SKM-1 treated with dmso at 0.1 percent for 144 hours (cell line): Measurements from ENCODE around the gene TBC1D2.
"Not testable (repeated sequence)": the region's sequence is repeated elsewhere in the genome, so short reads cannot be mapped to it uniquely, and the experiment has no call there.

Experiments
- DNase-seq: peaks from one replicate; lab custom pipeline; 2025; ENCODE audit not compliant: unreplicated experiment; lab: John Stamatoyannopoulos, UW

TBC1D2 gene, protein sequence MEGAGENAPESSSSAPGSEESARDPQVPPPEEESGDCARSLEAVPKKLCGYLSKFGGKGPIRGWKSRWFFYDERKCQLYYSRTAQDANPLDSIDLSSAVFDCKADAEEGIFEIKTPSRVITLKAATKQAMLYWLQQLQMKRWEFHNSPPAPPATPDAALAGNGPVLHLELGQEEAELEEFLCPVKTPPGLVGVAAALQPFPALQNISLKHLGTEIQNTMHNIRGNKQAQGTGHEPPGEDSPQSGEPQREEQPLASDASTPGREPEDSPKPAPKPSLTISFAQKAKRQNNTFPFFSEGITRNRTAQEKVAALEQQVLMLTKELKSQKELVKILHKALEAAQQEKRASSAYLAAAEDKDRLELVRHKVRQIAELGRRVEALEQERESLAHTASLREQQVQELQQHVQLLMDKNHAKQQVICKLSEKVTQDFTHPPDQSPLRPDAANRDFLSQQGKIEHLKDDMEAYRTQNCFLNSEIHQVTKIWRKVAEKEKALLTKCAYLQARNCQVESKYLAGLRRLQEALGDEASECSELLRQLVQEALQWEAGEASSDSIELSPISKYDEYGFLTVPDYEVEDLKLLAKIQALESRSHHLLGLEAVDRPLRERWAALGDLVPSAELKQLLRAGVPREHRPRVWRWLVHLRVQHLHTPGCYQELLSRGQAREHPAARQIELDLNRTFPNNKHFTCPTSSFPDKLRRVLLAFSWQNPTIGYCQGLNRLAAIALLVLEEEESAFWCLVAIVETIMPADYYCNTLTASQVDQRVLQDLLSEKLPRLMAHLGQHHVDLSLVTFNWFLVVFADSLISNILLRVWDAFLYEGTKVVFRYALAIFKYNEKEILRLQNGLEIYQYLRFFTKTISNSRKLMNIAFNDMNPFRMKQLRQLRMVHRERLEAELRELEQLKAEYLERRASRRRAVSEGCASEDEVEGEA

GRCh38 chr9:98255578-98256296 is at the start of gene TBC1D2:
Gene TBC1D2 (minus strand): TSS chr9:98255649. CDS start chr9:98255541, 108 bp downstream.
- peak; percentile 82 for DNase-seq

DNA sequence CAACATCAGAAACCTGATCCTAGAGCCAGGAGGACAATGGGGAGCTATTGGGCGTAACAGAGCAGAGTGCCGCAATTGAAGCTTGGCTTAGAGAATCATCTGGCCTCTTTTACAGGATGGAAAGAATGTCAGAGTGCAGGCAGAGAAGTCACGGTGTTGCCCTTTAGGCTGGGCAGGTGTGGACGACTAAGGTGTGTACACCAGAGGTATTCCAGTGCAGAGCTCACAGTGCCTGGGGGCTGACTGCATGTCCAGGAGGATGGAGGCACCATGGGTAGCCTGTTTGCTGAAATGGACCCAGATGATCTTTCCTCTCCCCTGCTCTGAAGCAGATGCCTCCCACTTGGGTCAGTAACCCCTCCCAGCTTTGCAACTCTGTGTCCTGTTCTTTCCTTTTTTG is 48.9 kb upstream of the TBC1D2 start:
- DNase-seq: no peak

DNA sequence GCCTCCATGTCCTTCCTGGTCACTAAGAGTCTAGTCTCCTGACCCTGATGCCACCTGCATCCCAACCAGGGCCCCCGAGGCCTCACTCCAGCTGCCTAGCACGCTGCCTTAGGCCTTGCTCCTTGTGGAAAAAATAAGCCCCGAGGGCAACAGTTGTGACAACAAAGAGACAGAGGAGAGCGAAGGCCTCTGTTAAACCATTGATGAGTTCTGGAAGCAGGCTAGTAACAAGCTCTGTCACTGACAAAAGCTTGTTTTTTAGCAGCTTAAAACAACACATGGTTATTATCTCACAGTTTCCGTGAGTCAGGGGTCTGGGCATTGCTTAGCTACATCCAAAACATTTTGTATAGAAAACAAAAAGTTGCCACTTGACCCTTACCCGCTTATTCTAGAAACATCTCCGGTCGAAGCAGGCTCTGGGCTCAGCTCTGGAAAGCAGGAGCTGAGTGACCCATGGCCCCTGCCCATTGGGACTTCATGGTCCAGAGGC is 48.2 kb upstream of the TBC1D2 start:
- DNase-seq: no peak

DNA sequence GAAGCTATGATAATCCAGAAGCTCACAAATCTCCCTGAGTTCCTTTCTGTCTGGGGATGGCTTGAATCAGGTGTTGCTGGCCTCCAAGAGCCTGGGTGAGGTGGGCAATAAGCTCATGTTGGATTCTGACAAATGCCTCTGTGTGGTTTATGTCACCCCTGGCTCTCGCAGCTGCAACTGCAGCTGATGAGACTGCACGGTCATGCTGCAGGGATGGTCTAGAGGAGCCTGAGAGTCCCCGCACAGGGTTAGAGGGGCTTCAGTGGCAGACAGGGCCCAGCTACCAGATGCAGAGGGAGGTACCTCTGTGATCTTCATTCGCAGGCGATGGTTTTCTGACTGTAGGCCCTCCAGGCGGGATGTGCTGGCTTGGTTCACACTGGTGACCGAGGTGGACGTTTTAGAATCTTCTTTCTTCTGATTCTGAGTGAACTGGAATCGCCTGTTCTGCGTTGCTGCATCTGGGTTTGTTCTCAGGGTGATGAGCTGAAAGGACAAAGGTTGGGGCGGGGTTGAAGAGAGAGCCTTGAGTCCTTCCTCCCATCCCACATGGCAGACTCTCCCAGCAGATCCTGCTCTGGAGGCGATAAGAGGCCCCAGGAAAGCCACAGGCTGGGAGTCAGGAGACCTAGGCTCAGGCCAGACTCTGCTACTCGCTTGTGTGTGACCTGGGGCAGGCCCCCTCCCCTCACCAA is 47.6 kb upstream of the TBC1D2 start:
- DNase-seq: no peak

GRCh38 chr9:98302150-98302549 is 46.7 kb upstream of the TBC1D2 start:
- no peak for DNase-seq

GRCh38 chr9:98300611-98301010 is 45.2 kb upstream of the TBC1D2 start:
- DNase-seq: no peak

DNA sequence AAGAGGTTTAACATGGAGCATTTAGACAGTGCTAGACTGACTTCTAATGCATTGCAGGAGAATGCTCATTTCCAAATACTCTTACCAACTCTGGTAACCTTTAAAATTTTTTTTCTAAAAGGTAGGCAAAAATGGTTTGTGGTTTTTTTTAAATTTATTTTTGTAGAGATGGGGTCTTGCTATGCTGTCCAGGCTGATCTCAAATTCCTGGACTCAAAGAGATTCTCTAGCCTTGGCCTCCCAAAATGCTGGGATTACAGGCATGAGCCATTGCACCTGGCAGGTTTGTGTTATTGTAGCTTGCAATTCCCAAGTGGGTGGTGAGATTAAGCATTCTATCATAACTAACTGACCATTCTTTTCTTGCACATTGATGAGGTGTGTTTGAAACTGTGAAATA is 43.0 kb upstream of the TBC1D2 start:
- DNase-seq: no peak

- DNase-seq: no peak
These were observed 40.4 kb upstream of the TBC1D2 start for GRCh38 chr9:98295824-98296223.

GRCh38 chr9:98291820-98292219 is 36.4 kb upstream of the TBC1D2 start:
- DNase-seq: no peak

GRCh38 chr9:98290411-98290810 is 35.0 kb upstream of the TBC1D2 start:
- no peak for DNase-seq

- DNase-seq: no peak
These were observed 34.3 kb upstream of the TBC1D2 start for GRCh38 chr9:98289614-98290201.

GRCh38 chr9:98288881-98289280 is 33.4 kb upstream of the TBC1D2 start:
- DNase-seq: no peak

GRCh38 chr9:98287384-98287783 is 31.9 kb upstream of the TBC1D2 start:
- DNase-seq: no peak

- no peak for DNase-seq
These were observed 30.0 kb upstream of the TBC1D2 start for GRCh38 chr9:98285446-98285845.

- DNase-seq: no peak
These were observed 29.3 kb upstream of the TBC1D2 start for GRCh38 chr9:98284754-98285153.

GRCh38 chr9:98283143-98283542 is 27.7 kb upstream of the TBC1D2 start:
- DNase-seq: not testable (repeated sequence)

DNA sequence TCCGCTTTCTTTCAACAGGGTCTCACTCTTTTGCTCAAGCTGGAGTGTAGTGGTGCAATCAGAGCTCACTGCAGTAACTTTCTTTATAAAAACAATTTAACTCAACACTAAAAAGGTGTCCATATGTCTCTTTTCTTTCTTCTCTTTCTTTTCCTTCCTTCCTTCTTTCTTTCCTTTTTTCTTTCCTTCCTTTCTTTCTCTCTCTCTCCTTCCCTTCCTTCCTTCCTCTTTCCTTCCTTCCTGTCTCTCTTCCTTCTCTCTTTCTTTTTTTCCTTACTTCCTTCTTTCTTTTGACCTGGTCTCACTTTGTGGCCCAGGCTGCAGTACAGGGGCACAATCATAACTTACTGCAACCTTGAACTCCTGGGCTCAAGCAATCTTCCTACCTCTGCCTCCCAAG is 25.8 kb upstream of the TBC1D2 start:
- DNase-seq: no peak

DNA sequence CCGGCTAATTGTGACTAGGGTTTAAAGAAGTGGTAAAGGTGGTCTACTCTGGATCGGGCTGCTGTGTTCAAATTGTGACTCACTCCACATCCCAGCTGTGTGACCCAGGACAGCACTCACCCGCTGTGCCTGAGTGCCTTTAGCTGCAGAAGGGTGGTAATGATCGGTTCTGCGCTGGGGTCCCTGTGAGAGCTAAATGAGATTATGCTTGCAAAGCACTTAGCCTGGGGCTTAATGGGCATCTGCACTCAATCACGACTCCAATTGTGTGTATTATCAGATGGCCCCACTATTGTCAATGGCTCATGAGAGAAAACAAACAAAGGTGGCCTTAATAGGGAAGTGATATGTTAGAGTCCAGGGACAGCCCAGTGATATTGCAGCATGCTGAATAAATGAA is 25.1 kb upstream of the TBC1D2 start:
- no peak for DNase-seq

- DNase-seq: no peak
These were observed 24.7 kb upstream of the TBC1D2 start for GRCh38 chr9:98280162-98280561.

GRCh38 chr9:98276907-98277469 is 21.5 kb upstream of the TBC1D2 start:
- no peak for DNase-seq
